NOMO-1 treated with DMSO at 0.1 percent for 48 hours (cell line): ENCODE measurements around the gene ZNF831.

ENCODE experiments used
- DNase-seq: peaks from one replicate; lab custom pipeline; 2025; ENCODE audit not compliant: unreplicated experiment; lab: John Stamatoyannopoulos, UW

ZNF831 gene

GRCh38 chr20:59300333-59301081 lies 136.9 kb downstream of the ZNF831 start, which contains the start of gene EDN3:
EDN3 (plus strand) TSS chr20:59300611; CDS start chr20:59300813, 202 bp downstream.
- no peak for DNase-seq

- DNase-seq, result no peak
Measured at GRCh38 chr20:59301343-59302007, 137.9 kb downstream of the ZNF831 start.

- no peak for DNase-seq
Measured at GRCh38 chr20:59305908-59306655, 142.5 kb downstream of the ZNF831 start.

GRCh38 chr20:59307270-59307669 lies 143.6 kb downstream of the ZNF831 start:
- no peak for DNase-seq
